SK-N-SH treated with all-trans-retinoic acid at 6 μM for 48 hours (cell line): ENCODE results near the gene ERO1B.

ENCODE experiments used
- ATAC-seq: fragments of 200-7000 bp; cut with Tn5 transposase; 3 replicates; pipeline ENCODE4 v1.9.1; 2020; ENCODE audit warnings: mild to moderate bottlenecking, moderate library complexity
- ARNTL ChIP-seq: fragments of 450-650 bp; formaldehyde crosslinking; IDR thresholded peaks from 2 replicates; pipeline ENCODE4 v1.5.0; 2020; ENCODE audit warnings: low read depth, mild to moderate bottlenecking, moderate library complexity, borderline replicate concordance
- BACH2 ChIP-seq: fragments of 250-450 bp; sonication (Bioruptor Pico); IDR thresholded peaks from 2 replicates; pipeline ENCODE4 v1.9.0; 2021; ENCODE audit warnings: mild to moderate bottlenecking, borderline replicate concordance
- CREB5 ChIP-seq: fragments of 250-450 bp; sonication (Bioruptor Pico); IDR thresholded peaks from 2 replicates; pipeline ENCODE4 v1.5.1; 2020; ENCODE audit warnings: low read depth, mild to moderate bottlenecking, moderate library complexity
- CSDC2 ChIP-seq: fragments of 250-450 bp; sonication (Bioruptor Pico); IDR thresholded peaks from 2 replicates; pipeline ENCODE4 v1.5.0; 2020; ENCODE audit warnings: mild to moderate bottlenecking, moderate library complexity
- ESRRG ChIP-seq: fragments of 250-450 bp; sonication (Bioruptor Pico); IDR thresholded peaks from 2 replicates; pipeline ENCODE4 v1.6.1; 2021; ENCODE audit warnings: mild to moderate bottlenecking
- GLIS3 ChIP-seq: fragments of 250-450 bp; sonication (Bioruptor Pico); IDR thresholded peaks from 2 replicates; pipeline ENCODE4 v1.5.0; 2020; ENCODE audit warnings: mild to moderate bottlenecking, moderate library complexity
- ISL1 ChIP-seq: fragments of 250-450 bp; sonication (Bioruptor Pico); IDR thresholded peaks from 2 replicates; pipeline ENCODE4 v2.1.2; 2022; ENCODE audit warnings: mild to moderate bottlenecking, moderate library complexity
- OSR1 ChIP-seq: fragments of 250-450 bp; sonication (Bioruptor Pico); IDR thresholded peaks from 2 replicates; pipeline ENCODE4 v1.8.0; 2022; ENCODE audit warnings: moderate library complexity, mild to moderate bottlenecking, inconsistent platforms
- PPARA ChIP-seq: fragments of 250-450 bp; sonication (Bioruptor Pico); IDR thresholded peaks from 2 replicates; pipeline ENCODE4 v1.5.0; 2020; ENCODE audit warnings: mild to moderate bottlenecking, borderline replicate concordance
- RARB ChIP-seq: fragments of 250-450 bp; sonication (Bioruptor Pico); IDR thresholded peaks from 2 replicates; pipeline ENCODE4 v1.8.0; 2021; ENCODE audit warnings: mild to moderate bottlenecking, moderate library complexity
- SNAI2 ChIP-seq: fragments of 250-450 bp; sonication (Bioruptor Pico); IDR thresholded peaks from 2 replicates; pipeline ENCODE4 v1.5.0; 2020; ENCODE audit warnings: mild to moderate bottlenecking, moderate library complexity
- TCF4 ChIP-seq: fragments of 250-450 bp; sonication (Bioruptor Pico); IDR thresholded peaks from 2 replicates; pipeline ENCODE4 v1.8.0; 2021; ENCODE audit warnings: mild to moderate bottlenecking, moderate library complexity, borderline replicate concordance
- TOX ChIP-seq: fragments of 250-450 bp; sonication (Bioruptor Pico); IDR thresholded peaks from 2 replicates; pipeline ENCODE4 v1.8.0; 2021; ENCODE audit warnings: mild to moderate bottlenecking, moderate library complexity, borderline replicate concordance
- TSHZ2 ChIP-seq: fragments of 250-450 bp; sonication (Bioruptor Pico); IDR thresholded peaks from 2 replicates; pipeline ENCODE4 v1.5.0; 2020; ENCODE audit warnings: mild to moderate bottlenecking, moderate library complexity
- ZFP3 ChIP-seq: fragments of 250-450 bp; sonication (Bioruptor Pico); IDR thresholded peaks from 2 replicates; pipeline ENCODE4 v1.5.0; 2020; ENCODE audit warnings: mild to moderate bottlenecking, moderate library complexity
- ZFP30 ChIP-seq: fragments of 450-650 bp; formaldehyde crosslinking; IDR thresholded peaks from 2 replicates; pipeline ENCODE4 v1.5.0; 2022; ENCODE audit warnings: mild to moderate bottlenecking, moderate library complexity
- ZNF565 ChIP-seq: fragments of 450-650 bp; formaldehyde crosslinking; conservative IDR thresholded peaks from 2 replicates; pipeline ENCODE4 v1.5.0; 2020; ENCODE audit warnings: low read depth, mild to moderate bottlenecking, moderate library complexity
- ZNF70 ChIP-seq: fragments of 450-650 bp; formaldehyde crosslinking; IDR thresholded peaks from 2 replicates; pipeline ENCODE4 v1.5.0; 2020; ENCODE audit warnings: mild to moderate bottlenecking, moderate library complexity
- ZNF8 ChIP-seq: fragments of 450-650 bp; formaldehyde crosslinking; IDR thresholded peaks from 2 replicates; pipeline ENCODE4 v1.5.0; 2020; ENCODE audit warnings: mild to moderate bottlenecking, moderate library complexity
- TF ChIP-seq, protein P1 (sequence below): fragments of 250-450 bp; sonication (Bioruptor Pico); IDR thresholded peaks from 2 replicates; pipeline ENCODE4 v1.8.0; 2021; ENCODE audit warnings: low read depth, mild to moderate bottlenecking, moderate library complexity, borderline replicate concordance
- TF ChIP-seq, protein P2 (sequence below): fragments of 250-450 bp; sonication (Bioruptor Pico); IDR thresholded peaks from 2 replicates; pipeline ENCODE4 v1.8.0; 2020; ENCODE audit warnings: mild to moderate bottlenecking, moderate library complexity, borderline replicate concordance

Gene ERO1B

GRCh38 chr1:236214761-236215160 lies 67.0 kb downstream of the ERO1B start:
- TF ChIP-seq RARB, result no peak
- TF ChIP-seq TOX (CRISPR knock-in tag), result no peak
- no peak for ATAC-seq

GRCh38 chr1:236213534-236213933 lies 68.2 kb downstream of the ERO1B start:
- ATAC-seq, result no peak
- TF ChIP-seq, protein P1, sequence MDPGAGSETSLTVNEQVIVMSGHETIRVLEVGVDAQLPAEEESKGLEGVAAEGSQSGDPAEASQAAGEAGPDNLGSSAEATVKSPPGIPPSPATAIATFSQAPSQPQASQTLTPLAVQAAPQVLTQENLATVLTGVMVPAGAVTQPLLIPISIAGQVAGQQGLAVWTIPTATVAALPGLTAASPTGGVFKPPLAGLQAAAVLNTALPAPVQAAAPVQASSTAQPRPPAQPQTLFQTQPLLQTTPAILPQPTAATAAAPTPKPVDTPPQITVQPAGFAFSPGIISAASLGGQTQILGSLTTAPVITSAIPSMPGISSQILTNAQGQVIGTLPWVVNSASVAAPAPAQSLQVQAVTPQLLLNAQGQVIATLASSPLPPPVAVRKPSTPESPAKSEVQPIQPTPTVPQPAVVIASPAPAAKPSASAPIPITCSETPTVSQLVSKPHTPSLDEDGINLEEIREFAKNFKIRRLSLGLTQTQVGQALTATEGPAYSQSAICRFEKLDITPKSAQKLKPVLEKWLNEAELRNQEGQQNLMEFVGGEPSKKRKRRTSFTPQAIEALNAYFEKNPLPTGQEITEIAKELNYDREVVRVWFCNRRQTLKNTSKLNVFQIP (CRISPR knock-in tag), result no peak
- TF ChIP-seq TCF4, result peak; percentile 38; the same call in 1 of the 2 replicates

DNA sequence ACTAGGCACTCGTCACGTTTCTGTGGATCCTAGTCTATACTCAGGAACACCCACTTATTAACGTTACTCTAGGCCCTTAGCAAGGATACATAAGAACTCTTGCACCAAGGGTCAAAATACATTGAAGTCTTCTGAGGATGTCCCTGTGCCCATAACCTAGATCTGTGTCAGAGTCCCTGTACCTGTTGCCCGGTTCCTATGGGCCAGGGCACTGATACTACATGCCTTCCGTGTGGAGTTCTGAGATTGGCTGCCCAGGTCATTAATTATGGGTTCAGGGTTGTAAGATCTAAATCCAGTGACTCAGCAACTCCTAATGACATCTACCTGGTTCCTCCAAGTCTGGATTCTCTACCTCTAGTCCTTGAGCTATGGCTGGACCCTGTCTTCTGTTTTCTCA lies 69.9 kb downstream of the ERO1B start:
- TF ChIP-seq OSR1 (CRISPR knock-in tag) (no peak), BACH2 (no peak), GLIS3 (CRISPR knock-in tag) (no peak), SNAI2 (no peak), ZFP30 (no peak), ZNF70 (CRISPR knock-in tag) (no peak), ESRRG (no peak), TOX (CRISPR knock-in tag) (no peak), ZFP3 (CRISPR knock-in tag) (no peak), RARB (no peak), CSDC2 (CRISPR knock-in tag) (no peak), ISL1 (CRISPR knock-in tag) (no peak), ZNF8 (CRISPR knock-in tag) (no peak), CREB5 (CRISPR knock-in tag) (no peak), PPARA (CRISPR knock-in tag) (no peak), TSHZ2 (no peak), ARNTL (CRISPR knock-in tag) (no peak), TCF4 (no peak)
- TF ChIP-seq, protein P1 (CRISPR knock-in tag), result no peak
- TF ChIP-seq, protein P2, sequence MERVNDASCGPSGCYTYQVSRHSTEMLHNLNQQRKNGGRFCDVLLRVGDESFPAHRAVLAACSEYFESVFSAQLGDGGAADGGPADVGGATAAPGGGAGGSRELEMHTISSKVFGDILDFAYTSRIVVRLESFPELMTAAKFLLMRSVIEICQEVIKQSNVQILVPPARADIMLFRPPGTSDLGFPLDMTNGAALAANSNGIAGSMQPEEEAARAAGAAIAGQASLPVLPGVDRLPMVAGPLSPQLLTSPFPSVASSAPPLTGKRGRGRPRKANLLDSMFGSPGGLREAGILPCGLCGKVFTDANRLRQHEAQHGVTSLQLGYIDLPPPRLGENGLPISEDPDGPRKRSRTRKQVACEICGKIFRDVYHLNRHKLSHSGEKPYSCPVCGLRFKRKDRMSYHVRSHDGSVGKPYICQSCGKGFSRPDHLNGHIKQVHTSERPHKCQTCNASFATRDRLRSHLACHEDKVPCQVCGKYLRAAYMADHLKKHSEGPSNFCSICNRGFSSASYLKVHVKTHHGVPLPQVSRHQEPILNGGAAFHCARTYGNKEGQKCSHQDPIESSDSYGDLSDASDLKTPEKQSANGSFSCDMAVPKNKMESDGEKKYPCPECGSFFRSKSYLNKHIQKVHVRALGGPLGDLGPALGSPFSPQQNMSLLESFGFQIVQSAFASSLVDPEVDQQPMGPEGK (CRISPR knock-in tag), result no peak
- ATAC-seq, result no peak

GRCh38 chr1:236209713-236210112 lies 72.0 kb downstream of the ERO1B start:
- no peak for ATAC-seq
- no peak for TF ChIP-seq RARB
- no peak for TF ChIP-seq ZNF565 (CRISPR knock-in tag)
- no peak for TF ChIP-seq SNAI2
- TF ChIP-seq ZFP30, result no peak
- no peak for TF ChIP-seq ZFP3 (CRISPR knock-in tag)
- no peak for TF ChIP-seq GLIS3 (CRISPR knock-in tag)
- TF ChIP-seq ZNF8 (CRISPR knock-in tag), result no peak
- TF ChIP-seq TCF4, result no peak
- no peak for TF ChIP-seq BACH2
- TF ChIP-seq, protein P2 (CRISPR knock-in tag), result no peak
- TF ChIP-seq ISL1 (CRISPR knock-in tag), result no peak
- TF ChIP-seq OSR1 (CRISPR knock-in tag), result no peak
- TF ChIP-seq, protein P1 (CRISPR knock-in tag), result no peak
- TF ChIP-seq ESRRG, result no peak
- no peak for TF ChIP-seq CSDC2 (CRISPR knock-in tag)
- TF ChIP-seq ARNTL (CRISPR knock-in tag), result no peak
